K562 (cell line): ENCODE results near the gene AMBRA1.

Source experiments
- CTCF ChIP-seq, 3 experiments: IDR thresholded peaks in 2 of 3; conservative IDR thresholded peaks in 1 of 3; 2 replicates each; pipeline ENCODE4 v1.5.1; 2011 to 2012; ENCODE audit warnings: low read length in 3 of 3, mild to moderate bottlenecking in 3 of 3, control low read depth in 2 of 3, improper control_type of control experiment in 1 of 3, inconsistent platforms in 1 of 3, low read depth in 1 of 3, mixed read lengths in 1 of 3, moderate library complexity in 1 of 3; ENCODE audit not compliant: insufficient read depth in 2 of 3
- ESRRA ChIP-seq: fragments of 450-650 bp; IDR thresholded peaks from 2 replicates; pipeline ENCODE4 v1.6.1; 2014; ENCODE audit warnings: low read depth, mild to moderate bottlenecking, moderate library complexity, borderline replicate concordance
- ETS2 ChIP-seq: IDR thresholded peaks from 2 replicates; pipeline ENCODE4 v1.6.1; 2016; ENCODE audit warnings: borderline replicate concordance, missing genetic modification characterization, mild to moderate bottlenecking, moderate library complexity, missing compliant biosample characterization; ENCODE audit not compliant: poor library complexity, severe bottlenecking
- ILK ChIP-seq: fragments of 450-650 bp; IDR thresholded peaks from 2 replicates; pipeline ENCODE4 v1.6.1; 2016; ENCODE audit warnings: missing genetic modification characterization, low read depth, mild to moderate bottlenecking, missing compliant biosample characterization, moderate library complexity, borderline replicate concordance
- KDM2B ChIP-seq: fragments of 250-450 bp; sonication (Bioruptor Pico); IDR thresholded peaks from 2 replicates; pipeline ENCODE4 v1.8.0; 2021; ENCODE audit warnings: mild to moderate bottlenecking, moderate library complexity
- PHF8 ChIP-seq: fragments of 200-600 bp; sonication (generic); IDR thresholded peaks from 2 replicates; pipeline ENCODE4 v1.6.1; 2012; ENCODE audit warnings: mixed run types, mild to moderate bottlenecking, inconsistent platforms, low read length, moderate library complexity, borderline replicate concordance
- PRMT5 ChIP-seq: sonication (generic); formaldehyde crosslinking; IDR thresholded peaks from 2 replicates; pipeline ENCODE4 v1.5.0; 2020; ENCODE audit warnings: missing genetic modification reagents
- ZNF24 ChIP-seq: fragments of 450-650 bp; IDR thresholded peaks from 2 replicates; pipeline ENCODE4 v1.6.1; 2016
- ZNF551 ChIP-seq: fragments of 250-450 bp; sonication (Bioruptor Pico); IDR thresholded peaks from 2 replicates; pipeline ENCODE4 v1.5.0; 2021; ENCODE audit warnings: mild to moderate bottlenecking, moderate library complexity
- ZNF76 ChIP-seq: fragments of 250-450 bp; sonication (Bioruptor Pico); IDR thresholded peaks from 2 replicates; pipeline ENCODE4 v1.4.0; 2020; ENCODE audit warnings: mild to moderate bottlenecking, moderate library complexity, borderline replicate concordance
- TF ChIP-seq, protein P1 (sequence below): sonication (generic); formaldehyde crosslinking; IDR thresholded peaks from 2 replicates; pipeline ENCODE4 v1.5.0; 2020; ENCODE audit warnings: missing genetic modification reagents
- TF ChIP-seq, protein P2 (sequence below): sonication (generic); formaldehyde crosslinking; IDR thresholded peaks from 2 replicates; pipeline ENCODE4 v1.8.1; 2023; ENCODE audit warnings: mild to moderate bottlenecking, missing genetic modification reagents, moderate library complexity

DNA sequence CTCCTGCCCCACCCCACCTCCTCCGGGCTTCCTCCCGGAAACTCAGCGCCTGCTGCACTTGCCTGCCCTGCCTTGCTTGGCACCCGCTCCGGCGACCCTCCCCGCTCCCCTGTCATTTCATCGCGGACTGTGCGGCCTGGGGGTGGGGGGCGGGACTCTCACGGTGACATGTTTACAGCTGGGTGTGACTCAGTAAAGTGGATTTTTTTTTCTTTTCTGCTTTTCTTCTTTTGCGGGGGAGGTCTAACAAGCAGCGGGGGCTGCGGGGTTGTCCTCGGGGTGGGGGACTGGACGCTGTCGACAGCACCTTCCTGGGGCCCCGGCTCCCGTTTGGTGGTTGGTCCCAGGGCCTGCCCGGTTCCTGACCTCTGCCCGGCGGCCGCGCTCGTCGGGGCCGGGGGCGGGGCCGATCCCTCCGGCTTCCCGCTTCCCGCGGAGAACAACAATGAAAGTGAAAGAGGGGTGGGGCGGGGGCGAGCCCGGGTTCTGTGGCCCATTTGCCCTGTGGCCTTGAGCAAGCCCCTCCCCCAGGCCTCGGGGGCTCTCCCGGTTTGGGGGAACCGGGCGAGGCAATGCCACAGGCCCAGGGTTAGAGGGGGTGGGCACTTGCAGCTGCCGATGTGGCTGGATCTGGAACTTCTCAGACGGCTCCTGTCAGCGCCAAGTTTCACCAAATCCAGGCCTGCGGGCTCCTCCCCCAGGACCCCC is 213.3 kb downstream of the AMBRA1 start:
- TF ChIP-seq PRMT5 (CRISPR knock-in tag) (no peak), ZNF24 (no peak), KDM2B (CRISPR knock-in tag) (no peak), ZNF76 (CRISPR knock-in tag) (no peak), PHF8 (peak; percentile 23; the same call in 1 of the 2 replicates), CTCF (IDR thresholded peaks at IDR 0.05 in 2 of 3, conservative IDR thresholded peaks at IDR 0.05 in 1 of 3; ENCODE audit: insufficient read depth in 2 of 3, low read depth in 1 of 3, low read length in 3 of 3) (no peak), ZNF551 (CRISPR knock-in tag) (no peak), ESRRA (no peak; the same call in 1 of the 2 replicates), ETS2 (tag) (no peak), ILK (tag) (no peak)
- TF ChIP-seq, protein P1, sequence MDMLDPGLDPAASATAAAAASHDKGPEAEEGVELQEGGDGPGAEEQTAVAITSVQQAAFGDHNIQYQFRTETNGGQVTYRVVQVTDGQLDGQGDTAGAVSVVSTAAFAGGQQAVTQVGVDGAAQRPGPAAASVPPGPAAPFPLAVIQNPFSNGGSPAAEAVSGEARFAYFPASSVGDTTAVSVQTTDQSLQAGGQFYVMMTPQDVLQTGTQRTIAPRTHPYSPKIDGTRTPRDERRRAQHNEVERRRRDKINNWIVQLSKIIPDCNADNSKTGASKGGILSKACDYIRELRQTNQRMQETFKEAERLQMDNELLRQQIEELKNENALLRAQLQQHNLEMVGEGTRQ (CRISPR knock-in tag), result no peak
- TF ChIP-seq, protein P2, sequence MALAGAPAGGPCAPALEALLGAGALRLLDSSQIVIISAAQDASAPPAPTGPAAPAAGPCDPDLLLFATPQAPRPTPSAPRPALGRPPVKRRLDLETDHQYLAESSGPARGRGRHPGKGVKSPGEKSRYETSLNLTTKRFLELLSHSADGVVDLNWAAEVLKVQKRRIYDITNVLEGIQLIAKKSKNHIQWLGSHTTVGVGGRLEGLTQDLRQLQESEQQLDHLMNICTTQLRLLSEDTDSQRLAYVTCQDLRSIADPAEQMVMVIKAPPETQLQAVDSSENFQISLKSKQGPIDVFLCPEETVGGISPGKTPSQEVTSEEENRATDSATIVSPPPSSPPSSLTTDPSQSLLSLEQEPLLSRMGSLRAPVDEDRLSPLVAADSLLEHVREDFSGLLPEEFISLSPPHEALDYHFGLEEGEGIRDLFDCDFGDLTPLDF (CRISPR knock-in tag), result no peak
